AG04449 (cell line): Measurements from ENCODE around the gene NCAM1.

Experiments
- CTCF ChIA-PET: fragments of 350-600 bp; formaldehyde crosslinking; extraction: SDS; loops from one replicate; lab custom pipeline; 2021; ENCODE audit warnings: antibody characterized with exemption; lab: Yijun Ruan, JAX
- POLR2A ChIA-PET: fragments of 400-600, 350-600 bp; formaldehyde crosslinking; extraction: SDS; loops from one replicate; lab custom pipeline; 2020; ENCODE audit warnings: antibody characterized with exemption, inconsistent platforms; lab: Yijun Ruan, JAX
- DNase-seq: peaks from one replicate; pipeline ENCODE4 v3.0.0-alpha.2; 2010; ENCODE audit warnings: low read depth, low spot score
- H3K4me3 ChIP-seq: 2 replicates; pipeline ENCODE4 v1.5.1; 2011; ENCODE audit warnings: low read depth, mild to moderate bottlenecking, control low read depth, low read length
- CTCF ChIP-seq: IDR thresholded peaks from one replicate; pipeline ENCODE4 v1.5.1; 2011; ENCODE audit warnings: mild to moderate bottlenecking, moderate library complexity, low read length, control low read depth, inconsistent platforms; ENCODE audit not compliant: insufficient read depth; ENCODE audit errors: missing control alignments

NCAM1 gene

GRCh38 chr11:113090716-113091480, 129.7 kb downstream of the NCAM1 start:
- no peak for TF ChIP-seq CTCF
- DNase-seq: no peak
- no peak overlapping the region for H3K4me3 ChIP-seq
- ChIA-PET POLR2A (no interaction called here), CTCF (no interaction called here)

- CTCF ChIA-PET: no interaction called here
- no peak for DNase-seq
- no peak overlapping the region for H3K4me3 ChIP-seq
- no peak for TF ChIP-seq CTCF
- POLR2A ChIA-PET: no interaction called here
Measured at GRCh38 chr11:113091481-113091780, 130.2 kb downstream of the NCAM1 start.

- POLR2A ChIA-PET: no interaction called here
- CTCF ChIA-PET: no interaction called here
- DNase-seq: no peak
Measured at GRCh38 chr11:113096648-113097047, 135.4 kb downstream of the NCAM1 start.

GRCh38 chr11:113103932-113104690, 142.9 kb downstream of the NCAM1 start:
- H3K4me3 ChIP-seq: no peak overlapping the region
- no peak for DNase-seq
- POLR2A ChIA-PET: no interaction called here
- CTCF ChIA-PET: no interaction called here
- no peak for TF ChIP-seq CTCF

More at GRCh38 chr11:113096648-113097047, 135.4 kb downstream of the NCAM1 start:
- H3K4me3 ChIP-seq: no peak overlapping the region
- no peak for TF ChIP-seq CTCF

- POLR2A ChIA-PET: no interaction called here
- no peak for DNase-seq
- CTCF ChIA-PET: no interaction called here
Measured at GRCh38 chr11:113104691-113105251, 143.6 kb downstream of the NCAM1 start.

More at GRCh38 chr11:113104691-113105251, 143.6 kb downstream of the NCAM1 start:
- TF ChIP-seq CTCF: no peak
- no peak overlapping the region for H3K4me3 ChIP-seq
